ENCODE data around the gene CLSTN2.

Gene CLSTN2

GRCh38 chr3:140523600-140523999 is 588.6 kb downstream of the CLSTN2 start:
- TF ChIP-seq ZNF473 (tag by site-specific recombination; IDR thresholded peaks at IDR 0.05) (no peak), ZNF366 (tag by site-specific recombination; conservative IDR thresholded peaks at IDR 0.05) (no peak)
- Histone ChIP-seq H3K4me3 (ENCODE audit: low read depth, low read length) (no peak overlapping the region), H3K36me3 (ENCODE audit: control insufficient read depth in 2 of 2, insufficient read depth in 1 of 2, low read length in 2 of 2) (no peaks in the 10 kb centered on the region), H3K27ac (ENCODE audit: extremely low read depth, low read depth, low read length) (no peak overlapping the region), H3K4me1 (ENCODE audit: control insufficient read depth, insufficient read depth, low read length) (no peaks in the 10 kb centered on the region), H3K9me3 (ENCODE audit: control insufficient read depth, insufficient read depth, low read depth, low read length) (no peaks in the 10 kb centered on the region)
- ChIA-PET CTCF (no interaction called here), POLR2A (no interaction called here)

DNA sequence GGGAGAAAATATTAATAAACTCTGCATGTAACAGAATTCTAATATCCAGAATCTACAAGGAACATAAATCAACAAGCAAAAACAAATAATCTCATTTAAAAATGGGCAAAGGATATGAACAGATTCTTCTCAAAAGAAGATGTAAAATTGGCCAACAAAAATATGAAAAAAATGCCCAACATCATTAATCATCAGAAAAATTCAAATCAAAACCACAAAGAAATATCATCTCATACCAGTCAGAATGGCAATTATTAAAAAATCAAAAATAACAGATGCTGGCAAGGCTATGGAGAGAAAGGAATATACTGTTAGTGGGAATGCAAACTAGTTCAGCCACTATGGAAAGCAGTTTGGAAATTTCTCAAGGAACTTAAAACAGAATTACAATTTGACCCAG is 592.2 kb downstream of the CLSTN2 start:
- ChIA-PET CTCF (no interaction called here), POLR2A (no interaction called here)
- Histone ChIP-seq H3K4me3 (ENCODE audit: low read depth, low read length) (no peak overlapping the region), H3K27ac (ENCODE audit: extremely low read depth, low read depth, low read length) (no peak overlapping the region), H3K9me3 (ENCODE audit: control insufficient read depth, insufficient read depth, low read depth, low read length) (no peaks in the 10 kb centered on the region), H3K36me3 (ENCODE audit: control insufficient read depth in 2 of 2, insufficient read depth in 1 of 2, low read length in 2 of 2) (no peaks in the 10 kb centered on the region), H3K4me1 (ENCODE audit: control insufficient read depth, insufficient read depth, low read length) (no peaks in the 10 kb centered on the region)
- TF ChIP-seq ZNF248 (tag by site-specific recombination; IDR thresholded peaks at IDR 0.05) = no peak
- TF ChIP-seq, protein P1, sequence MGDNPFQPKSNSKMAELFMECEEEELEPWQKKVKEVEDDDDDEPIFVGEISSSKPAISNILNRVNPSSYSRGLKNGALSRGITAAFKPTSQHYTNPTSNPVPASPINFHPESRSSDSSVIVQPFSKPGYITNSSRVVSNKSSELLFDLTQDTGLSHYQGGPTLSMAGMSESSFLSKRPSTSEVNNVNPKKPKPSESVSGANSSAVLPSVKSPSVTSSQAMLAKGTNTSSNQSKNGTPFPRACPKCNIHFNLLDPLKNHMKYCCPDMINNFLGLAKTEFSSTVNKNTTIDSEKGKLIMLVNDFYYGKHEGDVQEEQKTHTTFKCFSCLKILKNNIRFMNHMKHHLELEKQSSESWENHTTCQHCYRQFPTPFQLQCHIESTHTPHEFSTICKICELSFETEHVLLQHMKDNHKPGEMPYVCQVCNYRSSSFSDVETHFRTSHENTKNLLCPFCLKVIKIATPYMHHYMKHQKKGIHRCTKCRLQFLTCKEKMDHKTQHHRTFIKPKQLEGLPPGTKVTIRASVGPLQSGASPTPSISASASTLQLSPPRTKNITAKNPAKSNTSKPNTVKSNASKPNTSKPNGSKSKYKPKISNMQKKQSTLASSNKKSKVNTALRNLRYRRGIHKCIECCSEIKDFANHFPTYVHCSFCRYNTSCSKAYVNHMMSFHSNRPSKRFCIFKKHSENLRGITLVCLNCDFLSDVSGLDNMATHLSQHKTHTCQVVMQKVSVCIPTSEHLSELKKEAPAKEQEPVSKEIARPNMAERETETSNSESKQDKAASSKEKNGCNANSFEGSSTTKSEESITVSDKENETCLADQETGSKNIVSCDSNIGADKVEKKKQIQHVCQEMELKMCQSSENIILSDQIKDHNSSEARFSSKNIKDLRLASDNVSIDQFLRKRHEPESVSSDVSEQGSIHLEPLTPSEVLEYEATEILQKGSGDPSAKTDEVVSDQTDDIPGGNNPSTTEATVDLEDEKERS (tag by site-specific recombination; IDR thresholded peaks at IDR 0.05) = no peak
- no peak for TF ChIP-seq ZBTB21 (tag by site-specific recombination; IDR thresholded peaks at IDR 0.05)
- no peak for TF ChIP-seq ZBTB8A (tag by site-specific recombination; IDR thresholded peaks at IDR 0.05)
- TF ChIP-seq ZNF133 (tag by site-specific recombination; IDR thresholded peaks at IDR 0.05) = no peak
- no peak for TF ChIP-seq ZNF561 (tag by site-specific recombination; IDR thresholded peaks at IDR 0.05; ENCODE audit: borderline replicate concordance)
- no peak for TF ChIP-seq ZNF488 (tag by site-specific recombination; IDR thresholded peaks at IDR 0.05)
- no peak for TF ChIP-seq KLF8 (tag by site-specific recombination; IDR thresholded peaks at IDR 0.05)
- TF ChIP-seq, protein P2, sequence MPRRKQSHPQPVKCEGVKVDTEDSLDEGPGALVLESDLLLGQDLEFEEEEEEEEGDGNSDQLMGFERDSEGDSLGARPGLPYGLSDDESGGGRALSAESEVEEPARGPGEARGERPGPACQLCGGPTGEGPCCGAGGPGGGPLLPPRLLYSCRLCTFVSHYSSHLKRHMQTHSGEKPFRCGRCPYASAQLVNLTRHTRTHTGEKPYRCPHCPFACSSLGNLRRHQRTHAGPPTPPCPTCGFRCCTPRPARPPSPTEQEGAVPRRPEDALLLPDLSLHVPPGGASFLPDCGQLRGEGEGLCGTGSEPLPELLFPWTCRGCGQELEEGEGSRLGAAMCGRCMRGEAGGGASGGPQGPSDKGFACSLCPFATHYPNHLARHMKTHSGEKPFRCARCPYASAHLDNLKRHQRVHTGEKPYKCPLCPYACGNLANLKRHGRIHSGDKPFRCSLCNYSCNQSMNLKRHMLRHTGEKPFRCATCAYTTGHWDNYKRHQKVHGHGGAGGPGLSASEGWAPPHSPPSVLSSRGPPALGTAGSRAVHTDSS (tag by site-specific recombination; IDR thresholded peaks at IDR 0.05) = no peak
- no peak for TF ChIP-seq ZNF16 (tag by site-specific recombination; IDR thresholded peaks at IDR 0.05; ENCODE audit: low read depth)
- TF ChIP-seq ZEB2 (tag by site-specific recombination; IDR thresholded peaks at IDR 0.05) = no peak
- TF ChIP-seq WT1 (tag by site-specific recombination; IDR thresholded peaks at IDR 0.05) = no peak
- TF ChIP-seq, protein P3, sequence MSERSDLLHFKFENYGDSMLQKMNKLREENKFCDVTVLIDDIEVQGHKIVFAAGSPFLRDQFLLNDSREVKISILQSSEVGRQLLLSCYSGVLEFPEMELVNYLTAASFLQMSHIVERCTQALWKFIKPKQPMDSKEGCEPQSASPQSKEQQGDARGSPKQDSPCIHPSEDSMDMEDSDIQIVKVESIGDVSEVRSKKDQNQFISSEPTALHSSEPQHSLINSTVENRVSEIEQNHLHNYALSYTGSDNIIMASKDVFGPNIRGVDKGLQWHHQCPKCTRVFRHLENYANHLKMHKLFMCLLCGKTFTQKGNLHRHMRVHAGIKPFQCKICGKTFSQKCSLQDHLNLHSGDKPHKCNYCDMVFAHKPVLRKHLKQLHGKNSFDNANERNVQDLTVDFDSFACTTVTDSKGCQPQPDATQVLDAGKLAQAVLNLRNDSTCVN (tag by site-specific recombination; optimal IDR thresholded peaks at IDR 0.05) = no peak
- TF ChIP-seq ZNF580 (tag by site-specific recombination; IDR thresholded peaks at IDR 0.05) = no peak
- no peak for TF ChIP-seq REST (tag by site-specific recombination; IDR thresholded peaks at IDR 0.05)
- TF ChIP-seq ZNF24 (tag by site-specific recombination; IDR thresholded peaks at IDR 0.05) = no peak
- no peak for TF ChIP-seq ZNF704 (tag by site-specific recombination; IDR thresholded peaks at IDR 0.05)
- no peak for TF ChIP-seq INSM2 (tag by site-specific recombination; IDR thresholded peaks at IDR 0.05)

Measured in HEK293 (cell line).